ENCODE measurements around the gene LPP. TPM values are rescaled to one million over a fixed set of nuclear protein-coding genes. Genes with fewer than 3 reads are reported as not detected.

Gene LPP
- total RNA-seq, 1 donor: 196 TPM

DNA sequence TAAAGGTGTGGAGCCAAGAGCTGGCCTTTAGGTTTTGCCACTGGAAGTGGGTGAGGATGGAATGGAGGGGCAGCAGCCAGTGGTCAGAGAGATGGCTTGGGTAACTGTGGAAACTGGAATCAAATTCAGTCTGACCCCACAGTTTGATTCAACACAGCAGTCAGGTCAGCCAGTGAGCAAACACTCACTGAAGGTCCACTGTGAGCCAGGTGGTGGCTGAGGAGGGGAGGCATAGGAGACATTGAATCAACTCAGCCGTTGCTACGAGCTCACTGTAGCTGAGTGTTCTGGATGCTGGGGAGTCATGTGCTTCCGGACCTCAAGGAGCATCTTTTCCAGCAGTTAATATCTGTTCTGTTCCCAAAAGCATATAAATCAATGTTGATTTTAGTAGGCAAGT is 37.5 kb downstream of the LPP start:
- no peak overlapping the region for H3K4me3 ChIP-seq (ENCODE audit: low read depth, low read length)
- TF ChIP-seq, protein P1, sequence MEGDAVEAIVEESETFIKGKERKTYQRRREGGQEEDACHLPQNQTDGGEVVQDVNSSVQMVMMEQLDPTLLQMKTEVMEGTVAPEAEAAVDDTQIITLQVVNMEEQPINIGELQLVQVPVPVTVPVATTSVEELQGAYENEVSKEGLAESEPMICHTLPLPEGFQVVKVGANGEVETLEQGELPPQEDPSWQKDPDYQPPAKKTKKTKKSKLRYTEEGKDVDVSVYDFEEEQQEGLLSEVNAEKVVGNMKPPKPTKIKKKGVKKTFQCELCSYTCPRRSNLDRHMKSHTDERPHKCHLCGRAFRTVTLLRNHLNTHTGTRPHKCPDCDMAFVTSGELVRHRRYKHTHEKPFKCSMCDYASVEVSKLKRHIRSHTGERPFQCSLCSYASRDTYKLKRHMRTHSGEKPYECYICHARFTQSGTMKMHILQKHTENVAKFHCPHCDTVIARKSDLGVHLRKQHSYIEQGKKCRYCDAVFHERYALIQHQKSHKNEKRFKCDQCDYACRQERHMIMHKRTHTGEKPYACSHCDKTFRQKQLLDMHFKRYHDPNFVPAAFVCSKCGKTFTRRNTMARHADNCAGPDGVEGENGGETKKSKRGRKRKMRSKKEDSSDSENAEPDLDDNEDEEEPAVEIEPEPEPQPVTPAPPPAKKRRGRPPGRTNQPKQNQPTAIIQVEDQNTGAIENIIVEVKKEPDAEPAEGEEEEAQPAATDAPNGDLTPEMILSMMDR (IDR thresholded peaks at IDR 0.05; ENCODE audit: insufficient read depth, low read depth, low read length): no peak
- no peak for DNase-seq (ENCODE audit: low read depth)

GRCh38 chr3:188192034-188192433 is 38.1 kb downstream of the LPP start:
- no peak for DNase-seq (ENCODE audit: low read depth)
- H3K4me3 ChIP-seq (ENCODE audit: low read depth, low read length): no peak overlapping the region
- TF ChIP-seq, protein P1 (IDR thresholded peaks at IDR 0.05; ENCODE audit: insufficient read depth, low read depth, low read length): no peak

- TF ChIP-seq, protein P1 (IDR thresholded peaks at IDR 0.05; ENCODE audit: insufficient read depth, low read depth, low read length): no peak
- peak; percentile 72 for DNase-seq (ENCODE audit: low read depth)
- no peak overlapping the region for H3K4me3 ChIP-seq (ENCODE audit: low read depth, low read length)
Measured at GRCh38 chr3:188194332-188194731, 40.4 kb downstream of the LPP start.

- TF ChIP-seq, protein P1 (IDR thresholded peaks at IDR 0.05; ENCODE audit: insufficient read depth, low read depth, low read length): no peak
- no peak overlapping the region for H3K4me3 ChIP-seq (ENCODE audit: low read depth, low read length)
- DNase-seq (ENCODE audit: low read depth): peak; percentile 53
Measured at GRCh38 chr3:188196232-188196990, 42.5 kb downstream of the LPP start.

DNA sequence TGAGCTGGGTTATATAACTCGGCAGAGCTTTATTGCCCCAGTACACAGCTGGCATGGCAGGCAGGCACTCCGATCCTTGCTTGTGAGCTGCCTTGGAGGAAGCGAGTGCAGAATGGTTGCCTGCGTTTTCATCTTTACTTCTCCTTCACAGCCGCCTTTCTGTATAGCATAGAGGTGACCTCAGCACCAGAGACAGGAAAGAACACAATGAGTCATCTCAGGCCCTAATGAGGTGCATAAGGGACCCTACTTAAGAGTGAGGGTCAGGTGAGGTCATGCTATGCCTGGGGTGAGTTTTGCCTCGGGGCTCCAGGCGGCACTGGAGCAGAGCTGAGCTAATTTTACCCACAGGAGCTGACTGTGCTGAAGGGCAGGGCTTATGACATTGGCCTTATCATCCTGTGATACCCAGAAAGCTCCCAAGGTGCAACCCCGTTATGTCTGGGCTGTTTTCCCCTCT is 43.5 kb downstream of the LPP start:
- DNase-seq (ENCODE audit: low read depth): no peak
- TF ChIP-seq, protein P1 (IDR thresholded peaks at IDR 0.05; ENCODE audit: insufficient read depth, low read depth, low read length): no peak

DNA sequence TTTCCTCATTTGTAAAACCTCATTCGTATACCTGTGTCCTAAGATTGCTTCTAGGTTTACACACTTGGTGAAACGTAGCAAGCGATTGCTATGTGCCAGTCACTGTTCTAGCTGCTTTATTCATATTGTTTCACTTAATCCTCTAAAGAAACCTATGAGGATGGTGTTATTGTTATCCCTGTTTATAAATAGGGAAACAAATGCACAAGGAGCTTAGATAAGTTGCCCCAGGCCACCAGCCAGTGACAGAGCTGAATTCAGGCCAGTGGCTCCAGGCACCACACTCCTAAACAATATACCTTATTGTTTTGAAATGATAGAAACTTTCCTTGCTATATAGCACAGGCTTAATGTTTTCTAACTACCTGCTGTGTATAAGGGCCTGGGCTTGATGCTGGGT is 44.0 kb downstream of the LPP start:
- H3K4me3 ChIP-seq (ENCODE audit: low read depth, low read length): no peak overlapping the region
- DNase-seq (ENCODE audit: low read depth): no peak
- TF ChIP-seq, protein P1 (IDR thresholded peaks at IDR 0.05; ENCODE audit: insufficient read depth, low read depth, low read length): no peak

More for the DNA sequence above, 43.5 kb downstream of the LPP start:
- H3K4me3 ChIP-seq (ENCODE audit: low read depth, low read length): no peak overlapping the region
